AG04450 (cell line): ENCODE measurements around the gene TMEM255A. TPM values are rescaled to one million over a fixed set of nuclear protein-coding genes. Genes with fewer than 3 reads are reported as not detected.

Experiments used
- CTCF ChIA-PET: fragments of 300-600, 350-600 bp; formaldehyde crosslinking; extraction: SDS; loops from one replicate; lab custom pipeline; 2022; ENCODE audit warnings: antibody characterized with exemption, inconsistent platforms; lab: Charles Lee
- POLR2A ChIA-PET: fragments of 350-600 bp; formaldehyde crosslinking; extraction: SDS; loops from one replicate; lab custom pipeline; 2021; ENCODE audit warnings: antibody characterized with exemption, inconsistent platforms; lab: Yijun Ruan, JAX
- DNase-seq: peaks from one replicate; pipeline ENCODE4 v3.0.0-alpha.2; 2011; ENCODE audit warnings: low read depth, low spot score
- H3K27ac ChIP-seq: one replicate; pipeline ENCODE4 v1.5.1; 2012; ENCODE audit warnings: low read depth, low read length, control low read depth
- H3K27me3 ChIP-seq: one replicate; pipeline ENCODE4 v1.6.0; 2012; ENCODE audit warnings: low read length; ENCODE audit not compliant: control insufficient read depth, insufficient read depth
- H3K4me3 ChIP-seq: 2 replicates; pipeline ENCODE4 v1.5.1; 2011; ENCODE audit warnings: mild to moderate bottlenecking, low read depth, low read length, control low read depth
- H3K9me3 ChIP-seq: 2 replicates; pipeline ENCODE4 v1.5.1; 2012; ENCODE audit warnings: low read length; ENCODE audit not compliant: control insufficient read depth, insufficient read depth
- CTCF ChIP-seq: IDR thresholded peaks from 2 replicates; pipeline ENCODE4 v1.5.1; 2011; ENCODE audit warnings: low read depth, low read length, control low read depth, inconsistent platforms
- polyA plus RNA-seq: library from polyadenylated mRNA; depleted of rRNA; stranded (reverse); fragments of >200 nt; gene quantifications from 2 replicates; pipeline ENCODE4 v1.2.3, GENCODE V29; 2011

Gene TMEM255A
- polyA plus RNA-seq, 1 experiment, result 0.04 TPM

GRCh38 chrX:120281761-120282160 is 29.5 kb downstream of the TMEM255A start:
- TF ChIP-seq CTCF, result no peak
- POLR2A ChIA-PET, result no interaction called here
- CTCF ChIA-PET, result no interaction called here

DNA sequence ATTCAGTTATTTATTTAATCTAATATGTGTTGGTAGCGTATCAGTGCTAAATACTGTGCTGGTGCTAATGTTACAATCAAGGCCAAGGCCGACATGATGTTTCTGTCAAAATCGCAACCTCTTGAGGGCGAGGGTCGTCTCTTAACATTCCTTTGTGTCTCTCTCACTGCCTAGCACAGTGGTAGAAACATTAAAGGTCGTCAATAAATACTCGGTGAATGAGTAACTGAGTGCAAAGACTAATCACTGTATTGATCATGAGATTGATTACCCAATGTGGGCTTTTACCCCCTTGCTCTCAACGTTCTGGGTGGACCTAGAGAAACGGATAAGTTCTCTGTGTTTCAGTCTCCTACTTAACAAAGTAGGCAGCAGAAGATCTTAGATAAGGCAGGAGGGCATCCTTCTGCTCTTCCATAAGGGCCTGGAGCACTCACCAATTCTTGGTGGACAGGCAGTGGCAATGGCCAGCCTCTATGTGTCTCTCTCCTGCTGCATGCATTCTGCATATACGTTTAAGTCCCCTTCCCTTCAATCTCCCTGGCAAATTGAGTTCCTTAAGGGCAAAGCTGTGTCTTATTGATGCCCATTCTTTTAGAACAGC is 30.1 kb downstream of the TMEM255A start:
- POLR2A ChIA-PET, result no interaction called here
- no peak for TF ChIP-seq CTCF
- Histone ChIP-seq H3K4me3 (no peak overlapping the region), H3K9me3 (no peaks in the 10 kb centered on the region), H3K27ac (no peak overlapping the region), H3K27me3 (peaks cover 2% of the 10 kb centered on the region)
- CTCF ChIA-PET, result no interaction called here
- DNase-seq, result no peak

More at GRCh38 chrX:120281761-120282160, 29.5 kb downstream of the TMEM255A start:
- Histone ChIP-seq H3K27ac (no peak overlapping the region), H3K9me3 (no peaks in the 10 kb centered on the region), H3K27me3 (peaks cover 2% of the 10 kb centered on the region), H3K4me3 (no peak overlapping the region)
- DNase-seq, result no peak

GRCh38 chrX:120274958-120275357 is 36.3 kb downstream of the TMEM255A start:
- H3K27ac ChIP-seq, result no peak overlapping the region
- CTCF ChIA-PET, result no interaction called here
- POLR2A ChIA-PET, result no interaction called here
- no peaks in the 10 kb centered on the region for H3K9me3 ChIP-seq
- TF ChIP-seq CTCF, result no peak
- no peak for DNase-seq
- no peak overlapping the region for H3K4me3 ChIP-seq
- no peaks in the 10 kb centered on the region for H3K27me3 ChIP-seq

GRCh38 chrX:120274145-120274544 is 37.1 kb downstream of the TMEM255A start:
- no peak for TF ChIP-seq CTCF
- CTCF ChIA-PET, result no interaction called here
- no peaks in the 10 kb centered on the region for H3K9me3 ChIP-seq
- POLR2A ChIA-PET, result no interaction called here
- H3K4me3 ChIP-seq, result no peak overlapping the region
- no peaks in the 10 kb centered on the region for H3K27me3 ChIP-seq
- H3K27ac ChIP-seq, result no peak overlapping the region
- no peak for DNase-seq

- no peak for TF ChIP-seq CTCF
These were observed 40.0 kb downstream of the TMEM255A start for GRCh38 chrX:120271218-120271617.

More at GRCh38 chrX:120271218-120271617, 40.0 kb downstream of the TMEM255A start:
- no peak overlapping the region for H3K4me3 ChIP-seq
- CTCF ChIA-PET, result interaction anchor here (0.6 kb wide), 1 partner anchor 291 kb away, joined by 3 read pairs; no protein-coding TSS in a partner anchor
- H3K27me3 ChIP-seq, result no peaks in the 10 kb centered on the region
- H3K9me3 ChIP-seq, result no peaks in the 10 kb centered on the region
- POLR2A ChIA-PET, result no interaction called here
- no peak overlapping the region for H3K27ac ChIP-seq
- DNase-seq, result no peak
